GDM1 (cell line): Measurements from ENCODE around the gene AKTIP.
"Not testable (repeated sequence)": the region's sequence is repeated elsewhere in the genome, so short reads cannot be mapped to it uniquely, and the experiment has no call there.

Source experiments
- DNase-seq: peaks from one replicate; lab custom pipeline; 2025; lab: John Stamatoyannopoulos, UW

The AKTIP gene

DNA sequence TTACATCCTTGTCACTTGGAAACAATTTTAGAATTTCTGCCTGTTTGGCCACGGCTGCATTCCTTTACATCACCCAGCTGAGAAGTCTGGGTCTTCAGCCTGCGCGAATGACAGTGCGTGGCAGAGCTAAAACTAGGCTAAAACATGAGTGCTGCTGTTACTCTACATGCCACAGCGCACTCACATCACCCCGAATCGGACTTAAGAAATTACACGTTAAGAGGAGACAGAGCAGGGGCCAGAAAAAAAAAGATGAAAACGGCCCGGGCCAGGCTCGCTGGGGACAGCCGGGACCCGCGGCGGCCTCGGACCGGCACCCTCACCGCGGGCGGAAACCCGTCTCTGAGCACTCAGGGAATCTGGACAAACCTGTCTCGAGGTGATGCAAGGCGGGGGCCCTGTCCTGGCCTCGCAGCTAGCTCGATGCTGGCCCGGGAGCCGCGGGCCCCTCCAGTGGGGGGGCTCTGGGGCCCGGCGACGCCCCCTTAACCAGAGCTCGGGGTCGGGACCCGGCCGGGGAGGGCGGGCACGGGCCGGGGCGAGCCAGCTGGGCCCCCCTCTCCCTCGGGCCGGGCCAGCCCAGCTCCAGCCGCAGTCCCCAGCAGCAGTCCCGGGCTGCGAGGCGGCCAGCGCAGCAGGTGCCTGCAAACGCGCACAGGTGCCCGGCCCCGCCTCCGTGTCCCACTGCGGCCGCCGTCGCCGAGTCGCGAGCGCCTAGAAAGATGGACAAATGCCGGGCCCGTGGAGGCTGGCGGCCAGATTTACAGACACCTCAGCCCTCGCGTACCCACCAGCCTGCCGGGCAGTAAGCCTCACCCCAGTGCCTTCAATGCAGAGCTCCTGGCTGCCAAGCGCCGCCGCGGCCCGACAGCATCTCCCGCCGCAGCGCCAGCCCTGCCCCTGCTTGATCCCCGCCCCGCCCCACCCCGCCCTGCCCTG lies at the start of gene AKTIP:
TSS of gene AKTIP (minus strand) at position 879 of the 939 bp plus-strand sequence. CDS start 2,950 bp downstream, outside the sequence.
- DNase-seq = no peak

DNA sequence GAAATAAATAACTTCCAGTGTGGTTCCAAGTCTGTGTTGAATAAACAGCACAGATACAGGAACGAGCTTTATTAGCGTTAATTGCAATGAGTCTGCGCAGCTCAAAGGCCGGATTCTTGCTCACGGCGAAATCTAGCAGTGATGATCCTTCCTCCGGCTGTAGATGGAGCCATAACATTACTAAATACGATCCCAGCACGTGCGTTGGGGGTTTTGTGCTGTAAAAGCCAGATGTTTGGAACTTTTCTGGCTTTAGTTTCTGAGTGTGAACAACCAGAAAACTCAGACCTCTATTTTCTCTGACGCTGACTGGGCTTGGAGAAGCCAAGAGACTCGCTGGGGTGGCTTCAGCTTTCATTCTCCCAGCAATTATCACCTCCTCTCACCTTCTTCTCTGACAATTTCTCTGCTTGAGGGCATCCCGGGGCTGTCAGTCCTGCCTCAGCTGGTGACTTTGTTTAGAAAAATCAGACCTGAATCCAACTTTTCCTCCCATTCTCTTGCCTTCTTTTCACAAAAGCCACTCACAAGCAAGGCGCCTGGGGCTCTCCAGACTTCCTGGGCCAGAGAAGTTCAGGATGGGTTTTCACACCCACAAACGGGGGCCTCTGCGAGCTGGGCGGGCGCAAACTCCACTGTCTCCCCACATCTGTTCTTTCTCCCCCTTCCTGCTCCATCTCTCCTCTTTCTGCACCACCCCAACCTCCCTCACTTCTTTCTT lies 47.1 kb upstream of the AKTIP start:
- DNase-seq = peak; percentile 10

- DNase-seq = no peak
Observed at GRCh38 chr16:53546988-53547391, 44.0 kb upstream of the AKTIP start.

- DNase-seq = peak; percentile 5
Observed at GRCh38 chr16:53545433-53545832, 42.4 kb upstream of the AKTIP start.

GRCh38 chr16:53542283-53542682 lies 39.3 kb upstream of the AKTIP start:
- no peak for DNase-seq

DNA sequence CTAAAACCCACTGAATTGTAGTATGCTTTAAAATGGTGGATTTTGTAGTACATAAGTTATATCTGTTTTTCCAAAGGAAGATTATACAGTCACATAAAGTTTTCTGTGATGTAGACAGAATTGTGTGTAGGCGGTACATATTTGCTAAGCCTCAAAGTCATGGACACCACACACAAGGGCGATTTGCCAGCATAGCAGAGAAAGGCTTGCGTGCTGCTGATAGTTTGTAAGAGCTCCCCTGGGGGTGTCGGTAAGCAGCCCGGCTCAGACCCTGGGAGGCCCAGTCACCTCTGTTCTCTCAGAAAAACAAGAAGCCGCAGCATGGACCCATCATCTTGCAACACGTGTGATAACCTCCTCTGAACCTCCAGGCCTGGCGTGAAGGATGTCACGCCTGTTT lies 38.3 kb upstream of the AKTIP start:
- no peak for DNase-seq

- not testable (repeated sequence) for DNase-seq
Observed at GRCh38 chr16:53539759-53540718, 37.0 kb upstream of the AKTIP start.

GRCh38 chr16:53539346-53539745 lies 36.3 kb upstream of the AKTIP start:
- DNase-seq = not testable (repeated sequence)

GRCh38 chr16:53537626-53538025 lies 34.6 kb upstream of the AKTIP start:
- DNase-seq = no peak

DNA sequence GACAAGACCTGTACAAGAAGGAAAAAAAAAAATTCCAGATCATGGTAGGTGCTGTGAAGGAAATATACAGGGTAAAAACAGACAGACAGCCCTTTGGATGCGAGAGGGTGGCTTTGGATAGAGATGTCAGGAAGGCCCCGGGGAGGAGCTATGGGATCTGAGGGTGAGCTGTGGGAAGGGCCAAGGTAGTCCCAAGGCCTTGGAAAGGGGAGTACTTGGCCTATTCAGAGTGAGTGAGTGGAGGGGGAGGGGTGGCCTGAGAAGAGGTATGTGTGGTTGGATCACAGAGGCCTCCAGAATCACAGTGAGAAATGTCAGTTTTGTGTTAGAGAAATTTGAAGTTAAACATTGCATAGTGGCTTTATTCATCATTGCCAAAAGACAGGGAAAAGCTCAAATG lies 31.2 kb upstream of the AKTIP start:
- DNase-seq = no peak

- no peak for DNase-seq
Observed at GRCh38 chr16:53530741-53531140, 27.7 kb upstream of the AKTIP start.

- no peak for DNase-seq
Observed at GRCh38 chr16:53530046-53530445, 27.0 kb upstream of the AKTIP start.

DNA sequence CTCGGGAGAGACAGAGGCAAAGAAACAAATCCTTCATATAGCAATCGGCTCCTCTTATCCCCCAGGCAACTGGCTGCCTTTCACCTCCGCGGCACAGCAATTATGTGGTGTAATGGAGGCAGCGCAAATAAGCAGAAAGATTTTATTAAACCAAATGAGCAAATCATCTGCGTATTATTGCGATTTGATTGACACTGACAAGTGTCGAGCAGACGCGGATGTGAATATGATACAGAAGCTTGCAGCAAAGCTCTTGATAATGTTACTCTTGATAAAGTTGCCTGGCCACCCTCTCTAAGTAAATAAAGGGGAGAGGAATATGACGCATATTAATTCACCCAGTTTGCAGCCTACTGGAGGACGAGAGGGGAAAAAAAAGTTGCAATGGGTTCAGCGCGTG lies 26.5 kb upstream of the AKTIP start:
- no peak for DNase-seq

GRCh38 chr16:53528797-53529196 lies 25.8 kb upstream of the AKTIP start:
- no peak for DNase-seq

DNA sequence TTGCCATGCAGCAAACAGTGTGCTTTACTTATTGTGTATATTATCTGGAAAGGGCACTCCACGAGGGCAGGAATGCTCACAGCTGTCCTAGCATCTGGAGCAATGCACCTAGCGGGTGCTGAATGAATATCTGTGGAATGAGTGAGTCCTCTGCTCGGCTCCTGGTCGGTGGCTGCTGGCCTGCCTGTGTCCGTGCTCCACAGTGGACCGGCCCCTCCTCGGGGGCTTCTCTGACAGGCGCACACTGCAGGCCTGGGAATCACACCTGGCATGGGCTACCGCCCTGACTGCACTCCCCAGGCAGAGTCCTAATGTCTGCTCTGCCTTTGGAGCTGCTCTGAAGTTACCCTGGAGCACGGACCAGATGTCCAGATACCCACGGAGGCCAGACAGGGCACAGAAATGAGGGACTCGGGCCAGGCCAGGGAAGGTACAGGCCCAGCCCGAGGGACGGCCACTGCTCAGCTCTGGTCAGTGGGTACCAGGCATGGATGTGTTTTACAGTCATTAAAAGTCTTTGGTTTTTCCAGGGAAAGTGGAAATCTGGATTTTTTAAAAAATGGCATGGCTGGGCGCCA lies 21.1 kb upstream of the AKTIP start:
- DNase-seq = no peak

DNA sequence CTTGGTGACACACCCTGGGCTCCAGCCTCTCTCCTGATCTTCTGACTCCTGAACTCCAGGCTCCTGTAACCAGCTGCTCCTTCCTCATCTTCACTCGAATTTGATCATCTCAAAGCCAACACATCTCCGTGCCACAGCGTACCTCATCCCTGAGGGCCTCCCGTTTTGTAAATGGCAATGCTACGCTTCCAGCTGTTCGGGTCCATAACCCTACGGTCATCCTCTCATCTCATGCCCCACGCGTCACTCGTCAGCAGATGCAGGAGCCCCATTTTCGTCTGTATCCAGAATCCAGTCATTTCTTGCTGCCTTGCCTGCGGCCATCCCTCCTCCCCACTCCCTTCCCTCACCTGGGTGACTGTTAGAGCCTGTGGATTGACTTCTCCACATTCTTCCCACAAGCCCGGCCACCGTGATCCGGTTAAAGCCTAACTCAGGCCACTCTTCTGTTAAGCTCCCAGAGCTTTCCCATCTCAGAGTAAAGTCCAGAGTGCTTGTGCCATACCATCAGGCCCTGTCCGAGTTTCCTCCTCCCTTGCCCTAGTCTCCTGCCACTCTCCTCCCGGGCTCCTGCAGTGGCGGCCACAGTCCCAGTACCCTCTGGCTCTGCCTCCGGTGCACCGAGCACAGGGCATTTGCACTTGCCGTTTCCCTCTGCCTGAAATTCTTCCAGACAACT lies 20.3 kb upstream of the AKTIP start:
- no peak for DNase-seq

GRCh38 chr16:53519417-53520091 lies 16.5 kb upstream of the AKTIP start:
- DNase-seq = no peak

DNA sequence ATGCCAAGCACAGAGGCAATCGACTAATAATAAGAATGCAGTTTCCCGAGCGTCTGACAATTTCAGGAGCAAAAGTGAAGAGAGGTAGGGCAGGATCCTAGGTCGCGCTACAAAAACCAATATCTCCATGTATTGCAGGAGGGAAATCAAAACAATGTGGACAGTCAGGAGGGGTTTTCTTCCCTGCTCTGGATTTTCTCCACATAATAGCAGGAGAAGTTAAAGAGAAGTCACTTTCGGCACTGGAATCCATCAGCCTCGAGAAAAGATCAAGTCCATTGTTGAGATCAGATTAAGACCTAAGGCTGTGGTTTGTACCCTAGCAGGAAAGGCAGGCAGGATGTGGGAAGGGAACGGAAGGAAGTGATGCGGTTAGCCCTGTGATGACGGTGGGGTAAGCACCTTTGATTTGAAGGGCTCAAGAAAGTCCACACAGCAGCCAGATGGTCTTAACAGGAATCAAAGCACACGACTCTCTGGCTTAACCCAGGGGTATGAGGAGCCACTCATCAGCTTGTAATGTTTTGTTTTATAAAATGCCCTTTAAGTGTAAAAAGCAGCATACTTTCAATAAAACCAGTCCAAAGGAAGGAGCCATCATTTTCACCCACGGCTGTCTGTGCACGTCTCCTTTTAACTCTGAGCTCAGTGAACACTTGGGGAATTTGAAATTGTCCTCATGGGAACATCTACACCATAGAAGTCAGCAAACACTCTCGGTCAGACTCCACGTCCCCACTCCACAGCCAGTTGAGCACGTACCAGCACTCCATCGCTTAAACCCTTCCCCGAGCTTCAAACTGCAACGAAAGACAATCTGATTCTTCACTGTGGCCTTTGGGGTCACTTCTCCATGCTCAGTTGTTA lies 15.8 kb upstream of the AKTIP start:
- DNase-seq = peak; percentile 42

DNA sequence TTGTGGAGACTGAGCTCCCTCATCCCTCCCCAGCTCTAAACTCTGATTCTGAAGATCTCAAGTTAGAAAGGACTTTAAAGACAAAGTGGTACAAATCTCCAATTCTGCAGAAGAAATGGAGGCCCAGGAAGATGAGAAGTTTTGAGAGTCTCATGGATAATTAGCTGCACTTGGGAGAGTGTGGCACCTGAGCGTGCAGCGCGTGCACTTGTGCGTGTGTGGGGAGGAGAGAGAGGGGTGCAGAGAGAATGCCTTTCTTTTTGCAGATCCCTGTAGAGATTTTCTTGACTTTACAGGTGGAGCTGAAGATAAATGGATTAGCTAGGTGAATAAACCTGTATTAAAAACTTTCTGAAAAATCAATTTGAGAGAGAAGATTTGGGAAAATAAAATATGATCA lies 14.8 kb upstream of the AKTIP start:
- DNase-seq = no peak
